KMS-11 (cell line): ENCODE measurements around the gene DPP7.

Experiments
- H2AFZ ChIP-seq: fragments of 200-600 bp; sonication (generic); 2 replicates; pipeline ENCODE4 v1.6.1; 2016; ENCODE audit warnings: antibody characterized with exemption, mixed run types, low read depth
- H3K27ac ChIP-seq: fragments of 200-600 bp; sonication (generic); 2 replicates; pipeline ENCODE4 v1.6.1; 2016; ENCODE audit warnings: mild to moderate bottlenecking, mixed run types
- H3K27me3 ChIP-seq: fragments of 200-600 bp; sonication (generic); 2 replicates; pipeline ENCODE4 v1.6.1; 2017; ENCODE audit warnings: mild to moderate bottlenecking, low read depth, mixed run types, moderate library complexity; ENCODE audit not compliant: insufficient read depth
- H3K36me3 ChIP-seq: fragments of 200-600 bp; sonication (generic); 2 replicates; pipeline ENCODE4 v1.6.1; 2017; ENCODE audit warnings: mild to moderate bottlenecking, mixed run types; ENCODE audit not compliant: insufficient read depth
- H3K4me1 ChIP-seq: fragments of 200-600 bp; sonication (generic); 2 replicates; pipeline ENCODE4 v1.6.1; 2016; ENCODE audit warnings: mild to moderate bottlenecking, low read depth, mixed run types; ENCODE audit not compliant: poor library complexity, severe bottlenecking
- H3K4me2 ChIP-seq: fragments of 200-600 bp; sonication (generic); 2 replicates; pipeline ENCODE4 v1.7.0; 2016; ENCODE audit warnings: mild to moderate bottlenecking, mixed run types
- H3K4me3 ChIP-seq: fragments of 200-600 bp; sonication (generic); IDR thresholded peaks from 2 replicates; pipeline ENCODE4 v1.6.1; 2017; ENCODE audit warnings: low read depth, low read length, mixed read lengths; ENCODE audit not compliant: insufficient read depth
- H3K79me2 ChIP-seq: fragments of 200-600 bp; sonication (generic); 2 replicates; pipeline ENCODE4 v1.6.1; 2016; ENCODE audit warnings: low read depth, mixed run types; ENCODE audit not compliant: insufficient read depth
- H3K9ac ChIP-seq: fragments of 200-600 bp; sonication (generic); 2 replicates; pipeline ENCODE4 v1.6.1; 2016; ENCODE audit warnings: mild to moderate bottlenecking, mixed run types
- H4K20me1 ChIP-seq: fragments of 200-600 bp; sonication (generic); 2 replicates; pipeline ENCODE4 v1.6.1; 2016; ENCODE audit warnings: mild to moderate bottlenecking, mixed run types; ENCODE audit not compliant: insufficient read depth
- TF ChIP-seq, protein P1 (sequence below): fragments of 200-600 bp; sonication (generic); conservative IDR thresholded peaks from 2 replicates; pipeline ENCODE4 v1.6.1; 2017; ENCODE audit warnings: low read depth, mild to moderate bottlenecking, antibody characterized with exemption, low read length, moderate library complexity, mixed read lengths

DPP7 gene

DNA sequence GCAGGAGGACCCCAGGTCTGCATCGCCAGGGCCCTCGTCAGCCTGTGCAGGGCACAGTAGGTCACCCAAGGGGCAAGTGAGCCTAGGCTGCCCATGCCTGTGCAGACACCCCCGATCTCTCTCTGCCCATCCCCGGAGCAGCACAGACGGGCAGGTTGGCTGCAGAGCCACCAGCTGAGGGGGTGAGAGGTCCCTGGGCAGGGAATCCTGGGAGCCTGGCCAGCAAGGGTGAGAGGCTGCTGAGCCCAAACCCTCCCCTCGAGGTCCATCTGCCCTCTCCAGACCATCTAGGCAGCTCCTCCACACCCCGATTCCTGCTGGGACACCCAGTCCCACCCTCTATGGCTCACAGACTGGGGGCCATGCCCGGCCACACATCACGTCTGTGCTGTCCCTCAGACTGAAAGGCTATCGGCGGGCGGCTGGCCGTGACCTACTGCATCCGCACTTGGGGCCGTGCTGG is 2.8 kb upstream of the DPP7 start:
- Histone ChIP-seq H3K4me1 (peaks cover 19% of the 10 kb centered on the region), H3K79me2 (no peaks in the 10 kb centered on the region), H3K4me2 (no peak overlapping the region), H2AFZ (no peak overlapping the region), H3K27me3 (peaks cover 63% of the 10 kb centered on the region), H4K20me1 (no peaks in the 10 kb centered on the region), H3K4me3 (no peak overlapping the region), H3K27ac (no peak overlapping the region), H3K36me3 (no peaks in the 10 kb centered on the region), H3K9ac (no peak overlapping the region)
- TF ChIP-seq, protein P1, sequence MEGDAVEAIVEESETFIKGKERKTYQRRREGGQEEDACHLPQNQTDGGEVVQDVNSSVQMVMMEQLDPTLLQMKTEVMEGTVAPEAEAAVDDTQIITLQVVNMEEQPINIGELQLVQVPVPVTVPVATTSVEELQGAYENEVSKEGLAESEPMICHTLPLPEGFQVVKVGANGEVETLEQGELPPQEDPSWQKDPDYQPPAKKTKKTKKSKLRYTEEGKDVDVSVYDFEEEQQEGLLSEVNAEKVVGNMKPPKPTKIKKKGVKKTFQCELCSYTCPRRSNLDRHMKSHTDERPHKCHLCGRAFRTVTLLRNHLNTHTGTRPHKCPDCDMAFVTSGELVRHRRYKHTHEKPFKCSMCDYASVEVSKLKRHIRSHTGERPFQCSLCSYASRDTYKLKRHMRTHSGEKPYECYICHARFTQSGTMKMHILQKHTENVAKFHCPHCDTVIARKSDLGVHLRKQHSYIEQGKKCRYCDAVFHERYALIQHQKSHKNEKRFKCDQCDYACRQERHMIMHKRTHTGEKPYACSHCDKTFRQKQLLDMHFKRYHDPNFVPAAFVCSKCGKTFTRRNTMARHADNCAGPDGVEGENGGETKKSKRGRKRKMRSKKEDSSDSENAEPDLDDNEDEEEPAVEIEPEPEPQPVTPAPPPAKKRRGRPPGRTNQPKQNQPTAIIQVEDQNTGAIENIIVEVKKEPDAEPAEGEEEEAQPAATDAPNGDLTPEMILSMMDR, result no peak

DNA sequence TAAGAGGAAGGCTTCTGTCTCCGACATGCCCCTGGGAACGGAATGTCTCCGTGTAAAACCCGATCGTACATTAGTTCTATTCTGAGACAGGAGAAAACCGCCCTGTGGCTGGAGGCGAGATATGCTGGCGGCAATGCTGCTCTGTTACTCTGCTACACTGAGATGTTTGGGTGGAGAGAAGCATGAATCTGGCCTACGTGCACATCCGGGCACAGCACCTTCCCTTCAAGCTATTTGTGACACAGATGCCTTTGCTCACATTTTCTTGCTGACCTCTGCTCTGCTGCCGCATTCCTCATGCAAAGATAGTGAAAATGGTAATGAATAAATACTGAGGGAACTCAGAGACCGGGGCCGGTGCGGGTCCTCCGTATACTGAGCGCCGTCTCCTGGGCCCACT is 2.2 kb upstream of the DPP7 start:
- H3K4me1 ChIP-seq, result peaks cover 16% of the 10 kb centered on the region
- no peak overlapping the region for H3K4me3 ChIP-seq
- no peaks in the 10 kb centered on the region for H4K20me1 ChIP-seq
- TF ChIP-seq, protein P1, result no peak
- H3K27ac ChIP-seq, result no peak overlapping the region
- H3K36me3 ChIP-seq, result no peaks in the 10 kb centered on the region
- H3K79me2 ChIP-seq, result no peaks in the 10 kb centered on the region
- no peak overlapping the region for H3K9ac ChIP-seq
- H3K27me3 ChIP-seq, result peaks cover 57% of the 10 kb centered on the region
- no peak overlapping the region for H2AFZ ChIP-seq
- no peak overlapping the region for H3K4me2 ChIP-seq

DNA sequence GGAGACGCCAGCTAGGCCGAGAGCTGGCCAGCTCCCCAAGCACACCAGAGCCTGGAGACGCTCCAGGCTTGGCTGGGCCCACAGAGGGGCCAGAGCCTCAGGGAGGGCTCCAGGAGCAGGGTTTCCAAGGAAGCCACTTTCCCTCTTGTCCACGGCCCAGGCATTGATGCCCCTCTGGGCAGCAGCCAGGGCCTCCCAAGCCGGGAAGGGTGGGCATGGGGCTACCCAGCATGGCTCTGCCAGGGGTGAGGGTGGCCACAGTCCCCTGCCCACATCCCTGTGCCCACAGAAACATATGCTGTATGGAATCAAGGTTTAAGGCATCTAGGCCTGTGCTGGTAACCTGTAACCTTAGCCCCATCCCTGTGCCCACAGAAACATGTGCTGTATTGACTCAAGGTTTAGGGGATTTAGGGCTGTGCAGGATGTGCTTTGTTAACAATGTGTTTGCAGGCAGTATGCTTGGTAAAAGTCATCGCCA is 1.5 kb upstream of the DPP7 start:
- no peak overlapping the region for H3K4me2 ChIP-seq
- H2AFZ ChIP-seq, result no peak overlapping the region
- TF ChIP-seq, protein P1, result no peak

DNA sequence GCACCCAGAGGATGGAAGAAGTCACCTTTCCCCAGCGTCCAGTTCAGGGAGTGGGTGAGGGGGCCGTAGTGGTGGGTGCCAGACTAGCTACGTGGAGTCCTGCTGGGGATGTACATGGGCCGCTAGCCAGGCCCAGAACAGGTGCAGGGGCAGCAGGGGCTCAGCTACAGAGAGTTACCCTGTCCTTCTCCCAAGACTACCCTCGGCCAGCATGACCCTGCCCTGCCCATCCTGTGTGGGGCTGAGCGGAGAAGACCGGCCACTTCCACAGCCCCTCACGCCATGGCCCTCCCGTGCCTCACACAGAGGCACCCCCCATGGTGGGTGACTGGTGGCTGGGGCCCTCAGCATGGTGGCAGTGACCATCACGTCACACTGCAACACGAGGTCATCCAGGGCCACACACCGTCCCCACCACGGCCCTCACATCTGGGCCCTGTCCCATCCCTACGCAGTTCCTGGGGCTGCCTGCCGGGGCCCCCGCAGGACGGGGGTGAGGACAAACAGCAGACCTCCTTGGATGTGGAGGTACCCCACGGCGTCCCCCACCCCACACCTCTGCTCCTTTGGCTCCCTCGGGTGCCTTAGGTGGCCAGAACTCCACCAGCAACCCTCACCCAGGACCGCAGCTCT is 977 bp upstream of the DPP7 start:
- H3K9ac ChIP-seq, result no peak overlapping the region
- TF ChIP-seq, protein P1, result no peak
- peaks cover 8% of the 10 kb centered on the region for H3K4me1 ChIP-seq
- no peak overlapping the region for H3K4me2 ChIP-seq
- no peaks in the 10 kb centered on the region for H4K20me1 ChIP-seq
- no peaks in the 10 kb centered on the region for H3K36me3 ChIP-seq
- no peak overlapping the region for H2AFZ ChIP-seq
- H3K4me3 ChIP-seq, result no peak overlapping the region
- H3K79me2 ChIP-seq, result no peaks in the 10 kb centered on the region
- H3K27ac ChIP-seq, result no peak overlapping the region
- peaks cover 48% of the 10 kb centered on the region for H3K27me3 ChIP-seq

More for the DNA sequence above, 1.5 kb upstream of the DPP7 start:
- Histone ChIP-seq H3K79me2 (no peaks in the 10 kb centered on the region), H3K27ac (no peak overlapping the region), H3K9ac (no peak overlapping the region), H3K4me1 (peaks cover 12% of the 10 kb centered on the region), H3K4me3 (no peak overlapping the region), H3K27me3 (peaks cover 53% of the 10 kb centered on the region), H4K20me1 (no peaks in the 10 kb centered on the region), H3K36me3 (no peaks in the 10 kb centered on the region)
